Measurements from ENCODE around the gene MVB12B.

Gene MVB12B

GRCh38 chr9:126515001-126515872 lies 188.6 kb downstream of the MVB12B start:
- DNase-seq (ENCODE audit: low read depth in 4 of 4, low spot score in 1 of 4): no peak

DNA sequence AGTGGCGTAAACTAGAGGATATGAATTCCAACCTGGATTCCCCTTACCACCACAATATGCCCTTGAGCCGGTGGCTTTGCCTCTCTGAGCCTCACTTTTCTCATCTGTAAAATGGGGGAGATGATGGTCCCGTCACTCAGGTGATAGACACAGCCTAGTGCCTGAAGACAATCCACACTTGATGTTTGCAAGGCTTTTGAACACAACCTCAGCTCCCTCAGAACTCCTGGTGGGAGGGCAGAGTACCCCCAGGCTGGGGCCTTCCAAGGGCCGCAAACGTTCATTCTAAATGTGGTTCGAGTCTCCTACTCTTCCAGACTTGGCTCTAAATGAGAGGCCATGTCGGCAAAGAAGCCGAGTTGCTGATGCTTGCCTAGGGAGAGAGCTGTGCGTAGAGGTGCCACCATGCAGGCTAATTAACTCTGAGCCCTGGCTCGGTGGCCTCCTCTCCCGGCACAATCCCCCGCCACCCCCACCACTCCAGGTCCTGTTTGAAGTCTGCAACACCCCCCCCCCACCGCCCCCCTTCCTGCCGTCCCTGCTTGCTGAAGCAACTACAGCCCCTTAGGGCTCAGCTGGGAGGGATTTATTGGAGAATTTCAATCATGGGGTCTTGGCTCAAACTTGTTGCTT lies 189.4 kb downstream of the MVB12B start:
- no peak for DNase-seq (ENCODE audit: low read depth in 4 of 4, low spot score in 1 of 4)

GRCh38 chr9:126516561-126516935 lies 189.9 kb downstream of the MVB12B start:
- no peak for DNase-seq (ENCODE audit: low read depth in 4 of 4, low spot score in 1 of 4)

DNA sequence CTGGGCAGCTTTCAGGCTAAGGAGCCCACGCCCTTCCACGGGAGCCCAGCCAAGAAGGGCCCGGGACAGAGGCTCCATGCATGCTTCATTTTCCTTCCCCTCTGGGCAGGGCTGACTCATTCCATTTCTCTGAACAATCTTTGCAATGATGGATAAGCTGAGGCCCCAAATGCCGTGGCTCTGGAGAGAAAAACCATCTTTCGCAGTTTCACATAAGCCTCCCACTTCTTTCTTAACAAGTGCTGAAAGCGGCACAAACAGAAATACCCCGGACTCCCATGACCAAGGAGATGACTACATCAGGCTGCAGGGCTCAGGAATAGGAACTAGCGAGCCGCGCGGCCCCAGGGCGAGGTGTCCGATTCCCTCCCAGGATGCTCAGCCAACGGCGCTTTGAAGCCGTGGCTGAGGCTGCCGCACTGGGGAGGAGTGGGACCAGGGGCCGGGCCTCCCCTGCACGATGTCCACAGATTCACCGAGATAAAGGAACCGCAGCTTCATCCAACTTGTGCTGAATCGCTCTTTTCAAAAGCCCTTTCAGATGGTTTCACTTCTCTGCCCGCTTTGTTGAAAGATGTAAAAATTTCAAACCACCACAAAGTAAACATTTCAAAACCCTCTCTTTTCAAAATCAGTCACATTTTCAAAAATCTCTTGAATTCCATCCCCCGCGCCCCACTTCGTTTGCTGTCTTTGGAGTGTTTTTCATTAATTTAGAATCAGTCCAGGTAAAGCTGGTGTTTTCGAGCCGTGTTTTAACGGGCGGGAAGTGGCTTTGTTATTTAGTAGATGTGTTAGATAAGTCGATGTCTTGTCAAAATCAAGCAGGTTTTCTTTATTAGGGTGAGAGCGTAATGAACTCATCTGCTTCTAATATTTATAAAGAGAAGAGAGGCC lies 190.6 kb downstream of the MVB12B start:
- DNase-seq (ENCODE audit: low read depth in 4 of 4, low spot score in 1 of 4): peak in 2 of 4 experiments; percentile 11 to 38

GRCh38 chr9:126517833-126518356 lies 191.3 kb downstream of the MVB12B start:
- no peak for DNase-seq (ENCODE audit: low read depth in 4 of 4, low spot score in 1 of 4)

DNA sequence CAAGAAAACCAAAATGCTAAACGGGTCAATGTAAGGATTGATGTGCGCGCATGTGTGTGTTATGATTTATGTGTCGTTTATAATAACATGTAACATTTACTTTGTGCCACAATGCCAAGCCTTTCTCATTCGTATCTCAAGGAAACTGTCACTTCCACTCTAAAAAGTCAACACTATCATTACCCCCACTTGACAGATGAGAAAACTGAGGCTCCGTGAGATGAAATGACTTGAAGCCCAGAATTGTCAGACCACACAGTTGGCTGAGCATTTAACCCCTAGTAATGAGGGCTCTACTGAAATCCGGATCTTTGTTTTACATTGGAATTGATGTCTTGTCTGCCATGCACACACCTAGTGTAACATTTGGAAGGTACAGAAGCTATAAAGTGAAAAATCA lies 192.1 kb downstream of the MVB12B start:
- no peak for DNase-seq (ENCODE audit: low read depth in 4 of 4, low spot score in 1 of 4)

GRCh38 chr9:126519660-126520420 lies 193.2 kb downstream of the MVB12B start:
- DNase-seq (ENCODE audit: low read depth in 4 of 4, low spot score in 1 of 4): no peak

DNA sequence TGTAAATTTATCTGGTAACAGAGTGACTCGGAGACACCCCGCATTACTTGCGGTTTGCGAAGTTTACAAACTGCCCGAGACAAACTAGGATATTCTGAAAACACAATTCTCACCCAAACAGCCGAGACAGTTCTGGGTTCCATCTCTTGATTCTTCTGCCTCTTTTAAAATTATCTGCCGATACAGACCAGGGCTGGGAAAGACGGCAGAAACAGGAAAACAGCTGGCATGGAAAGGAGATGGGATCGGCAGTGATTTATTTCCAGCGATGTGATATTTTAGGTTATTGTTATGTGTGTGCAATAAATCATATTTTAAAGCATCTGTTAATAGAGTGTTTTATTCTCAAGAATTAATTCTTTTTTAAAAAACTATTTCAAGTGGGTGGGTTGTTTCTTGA lies 193.8 kb downstream of the MVB12B start:
- DNase-seq (ENCODE audit: low read depth in 4 of 4, low spot score in 1 of 4): no peak

DNA sequence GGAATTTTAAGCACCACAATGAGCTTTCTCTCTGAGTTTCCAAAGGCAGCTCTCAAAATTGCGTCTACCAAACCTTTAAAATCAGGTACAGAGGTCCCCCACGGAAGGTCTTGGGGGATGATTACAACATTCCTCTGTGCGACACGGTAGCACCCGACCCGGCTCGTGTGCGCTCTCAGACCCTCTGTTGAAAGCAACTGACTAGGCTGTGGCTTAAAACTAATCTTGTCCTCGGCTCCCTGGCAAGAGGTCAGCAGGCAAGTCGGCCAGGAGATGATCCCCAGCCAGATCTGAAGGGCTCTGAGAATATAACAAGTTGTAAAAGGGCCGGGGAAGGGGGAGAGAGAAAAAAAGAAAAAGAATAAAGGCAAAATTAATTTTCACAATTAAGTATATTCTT lies 194.5 kb downstream of the MVB12B start:
- DNase-seq (ENCODE audit: low read depth in 4 of 4, low spot score in 1 of 4): no peak

GRCh38 chr9:126521551-126521950 lies 194.9 kb downstream of the MVB12B start:
- no peak for DNase-seq (ENCODE audit: low read depth in 4 of 4, low spot score in 1 of 4)

DNA sequence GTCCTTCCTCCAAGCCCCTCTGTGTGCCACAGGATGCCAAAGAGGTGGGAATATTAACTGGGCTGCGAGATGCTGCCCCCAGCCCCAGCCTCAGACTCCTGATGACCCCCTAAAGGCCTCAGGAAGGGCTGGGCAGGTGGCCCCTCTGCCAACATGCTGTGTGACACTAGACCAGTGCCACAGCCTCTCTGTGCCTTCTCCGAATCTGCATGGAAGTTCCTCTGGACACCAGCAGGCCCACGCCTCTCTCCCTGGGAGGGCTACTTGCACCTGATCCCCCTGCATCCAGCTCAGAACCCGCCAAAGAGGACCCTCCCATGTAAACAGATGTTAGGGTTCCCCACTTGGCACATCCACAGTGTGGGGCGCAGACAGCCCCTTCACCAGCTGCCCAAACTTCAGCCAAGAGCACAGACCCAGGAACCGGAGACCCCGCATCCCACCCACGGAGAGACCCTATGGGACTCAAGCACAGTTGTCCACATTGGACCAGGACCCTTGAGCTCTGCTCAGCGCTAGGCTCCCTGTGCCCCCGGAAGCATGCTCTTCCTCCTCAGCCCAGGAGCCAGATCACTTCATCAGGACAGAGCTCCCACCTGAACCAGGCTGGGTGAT lies 195.5 kb downstream of the MVB12B start:
- DNase-seq (ENCODE audit: low read depth in 4 of 4, low spot score in 1 of 4): no peak

GRCh38 chr9:126522612-126523356 lies 196.2 kb downstream of the MVB12B start:
- no peak for DNase-seq (ENCODE audit: low read depth in 4 of 4, low spot score in 1 of 4)

DNA sequence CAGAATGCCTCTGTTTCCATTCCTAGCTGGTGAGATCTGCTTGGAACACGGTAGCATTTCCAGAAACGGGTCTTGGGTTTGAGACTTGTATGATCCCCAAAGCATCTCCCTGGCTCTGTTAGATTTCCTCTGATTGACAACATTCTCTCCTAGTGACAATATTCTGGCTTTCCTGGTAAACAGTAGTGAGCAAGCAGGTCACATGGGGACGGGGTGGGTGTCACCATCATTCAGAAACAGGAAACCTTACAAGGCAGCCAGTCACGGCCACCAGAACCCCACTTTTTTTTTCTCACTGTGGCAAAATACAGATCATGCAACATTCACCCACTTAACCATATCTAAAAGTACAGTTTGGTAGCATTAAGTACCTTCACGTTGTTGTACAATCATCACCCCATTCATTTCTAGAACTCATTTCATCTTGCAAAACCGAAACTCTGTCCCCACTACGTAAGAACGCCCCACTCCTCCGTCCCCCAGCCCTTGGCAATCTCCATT lies 197.0 kb downstream of the MVB12B start:
- no peak for DNase-seq (ENCODE audit: low read depth in 4 of 4, low spot score in 1 of 4)

- DNase-seq (ENCODE audit: low read depth in 4 of 4, low spot score in 1 of 4): no peak
Observed at GRCh38 chr9:126524353-126525077, 197.9 kb downstream of the MVB12B start.

DNA sequence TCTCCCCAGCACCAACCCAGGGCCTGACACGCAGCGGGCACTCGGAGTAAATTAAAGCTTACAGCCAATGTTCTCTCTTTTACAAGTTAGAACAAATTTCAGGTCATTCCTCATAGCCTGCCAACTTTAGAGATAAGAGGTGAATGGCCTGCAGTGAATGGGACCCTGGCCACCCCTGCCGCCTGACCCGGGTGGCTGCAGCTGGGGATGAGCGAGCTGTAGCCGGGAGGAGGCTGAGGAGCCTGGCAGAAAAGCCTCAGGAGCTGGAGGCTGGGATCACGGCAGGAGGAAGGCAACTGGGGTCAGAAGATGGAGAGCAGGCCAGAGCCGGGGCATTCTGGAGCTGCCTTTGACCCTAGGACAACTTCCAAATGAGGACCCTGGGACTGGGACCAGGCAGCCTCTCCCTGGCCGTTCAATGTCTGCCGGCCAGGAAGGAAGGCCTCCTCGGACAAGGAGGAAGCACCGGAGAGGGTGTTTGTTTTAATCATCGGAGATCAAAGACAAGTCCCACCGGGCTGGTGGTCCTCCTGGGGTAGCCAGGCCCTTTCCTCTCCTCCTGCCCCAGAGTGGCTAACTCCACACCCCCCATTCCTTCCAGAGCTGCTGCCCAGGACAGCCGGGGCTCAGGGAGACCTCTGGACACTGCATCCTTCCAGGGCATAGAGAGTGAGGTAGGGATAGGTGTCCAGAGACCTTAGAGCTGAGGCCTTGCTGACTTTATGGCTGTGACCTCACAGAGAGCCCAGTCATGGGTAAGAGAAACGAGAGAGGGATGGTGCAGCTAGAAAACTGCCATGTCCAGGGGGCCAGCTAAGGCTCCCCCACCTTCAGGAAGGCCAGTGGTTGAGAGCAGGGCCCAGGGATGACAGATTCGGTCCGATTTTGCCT lies 199.8 kb downstream of the MVB12B start:
- no peak for DNase-seq (ENCODE audit: low read depth in 4 of 4, low spot score in 1 of 4)

- DNase-seq (ENCODE audit: low read depth in 4 of 4, low spot score in 1 of 4): no peak
Observed at GRCh38 chr9:126527109-126527825, 200.6 kb downstream of the MVB12B start.

DNA sequence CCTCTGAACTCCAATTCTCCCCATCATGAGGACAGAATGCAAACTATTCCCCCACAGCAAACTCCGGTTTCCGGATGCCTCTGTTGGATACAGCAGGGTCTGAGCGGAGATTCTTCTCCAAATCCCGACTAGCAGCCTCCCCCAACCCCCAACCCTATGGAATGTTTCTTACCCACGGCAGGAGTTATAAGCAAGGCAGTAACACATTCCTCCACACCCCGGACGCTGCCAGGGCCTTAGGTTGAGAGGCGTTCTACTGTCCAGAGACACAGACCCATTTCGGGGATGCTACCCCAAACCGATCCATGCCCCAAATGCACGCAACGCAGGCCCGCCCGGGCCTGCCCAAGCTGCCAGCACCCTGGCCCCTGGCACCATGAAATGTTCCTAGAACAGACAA lies 201.5 kb downstream of the MVB12B start:
- DNase-seq (ENCODE audit: low read depth in 4 of 4, low spot score in 1 of 4): no peak

Measured in stimulated activated CD4-positive, alpha-beta T cell treated with anti-CD3 and anti-CD28 coated beads, Interleukin-1b, Interleukin-23, amount 100 ng/mL, for 24 hours (primary cell).